Thoracic aorta (tissue), 2 donors: ENCODE data around the gene AHDC1. TPM values are rescaled to one million over a fixed set of nuclear protein-coding genes. Genes with fewer than 3 reads are reported as not detected.
"Not testable (repeated sequence)": the region's sequence is repeated elsewhere in the genome, so short reads cannot be mapped to it uniquely, and the experiment has no call there.

Experiments used
- ATAC-seq: fragments of 150-250 bp; one replicate; pipeline ENCODE4 v1.8.0; 2017; ENCODE audit warnings: low read depth; ENCODE audit not compliant: insufficient number of reproducible peaks, low FRiP score
- DNase-seq: peaks from one replicate; pipeline ENCODE4 v3.0.0-alpha.2; 2020; ENCODE audit warnings: low spot score
- H3K27ac ChIP-seq, 2 donors: fragments of 200-600 bp; sonication (generic); 1 replicate in 1 of 2; 2 replicates in 1 of 2; pipeline ENCODE4 v1.5.1; 2016; ENCODE audit warnings: mild to moderate bottlenecking in 2 of 2, moderate library complexity in 2 of 2
- H3K27me3 ChIP-seq: fragments of 200-600 bp; sonication (generic); replicated peaks from 2 replicates; pipeline ENCODE4 v1.6.0; 2016; ENCODE audit warnings: mild to moderate bottlenecking; ENCODE audit not compliant: insufficient read depth
- H3K36me3 ChIP-seq: fragments of 200-600 bp; sonication (generic); one replicate; pipeline ENCODE4 v1.5.1; 2016
- H3K4me1 ChIP-seq, 2 donors: fragments of 200-600 bp; sonication (generic); 1 replicate in 1 of 2; 2 replicates in 1 of 2; pipeline versions ENCODE4 v1.5.1 to v1.6.0; 2016; ENCODE audit warnings: low read depth in 2 of 2, mild to moderate bottlenecking in 1 of 2; ENCODE audit not compliant: control insufficient read depth in 1 of 2
- H3K4me3 ChIP-seq: fragments of 200-600 bp; sonication (generic); 2 replicates; pipeline ENCODE4 v1.5.1; 2016; ENCODE audit warnings: mild to moderate bottlenecking
- H3K9me3 ChIP-seq: fragments of 200-600 bp; sonication (generic); 2 replicates; pipeline ENCODE4 v1.5.1; 2016
- total RNA-seq, 2 donors: library from RNA; depleted of rRNA; stranded (reverse); fragments of >200 nt; gene quantifications; one replicate each; pipeline versions ENCODE4 v1.1.0 to v1.2.3, GENCODE V29; 2016
- TF ChIP-seq, protein P1 (sequence below): fragments of 200-600 bp; sonication (generic); IDR thresholded peaks from one replicate; pipeline ENCODE4 v1.5.1; 2019; ENCODE audit warnings: antibody characterized with exemption

Gene AHDC1
- total RNA-seq, 2 donors from 2014 or later: 38.3 to 55.4 TPM

DNA sequence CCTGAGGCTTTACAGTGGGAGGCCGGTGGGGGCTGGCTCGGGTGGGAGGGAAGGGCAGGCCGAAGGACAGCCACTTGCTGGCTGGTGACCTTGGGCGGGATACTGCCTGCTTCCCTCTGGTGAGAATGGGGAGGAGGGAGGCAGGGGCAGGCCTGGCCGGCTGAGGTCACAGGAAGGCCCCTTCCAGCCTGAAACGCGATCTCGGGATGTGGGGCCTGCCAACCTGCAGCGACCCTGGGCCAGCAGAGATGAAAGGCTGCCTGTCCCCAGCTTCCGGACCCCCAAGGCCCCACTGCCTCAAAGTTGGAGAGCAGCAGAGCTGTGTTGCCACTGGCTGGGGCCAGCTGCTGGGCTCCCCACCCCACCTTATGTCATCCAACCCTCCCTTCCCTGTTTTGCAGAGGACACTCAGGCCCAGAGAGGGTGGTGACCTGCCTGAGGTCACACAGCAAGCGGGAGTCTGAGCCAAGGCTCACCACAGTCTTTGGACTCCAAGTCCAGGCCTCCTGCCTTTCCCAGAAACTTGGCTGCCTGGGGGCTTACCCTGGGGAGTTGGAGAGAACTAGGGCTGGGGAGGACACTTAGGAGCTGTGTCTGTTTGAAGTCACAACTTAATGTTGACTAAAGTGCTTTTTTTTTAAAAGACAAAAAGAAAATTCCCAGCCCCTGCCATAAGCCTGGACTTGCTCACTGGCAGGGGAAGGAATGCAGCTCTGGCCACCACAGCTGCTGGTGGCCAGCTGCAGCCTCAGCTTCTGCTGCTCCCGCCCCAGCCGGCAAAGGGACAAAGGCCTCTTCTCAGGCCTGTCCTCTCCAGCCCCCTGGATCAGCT lies 99.1 kb downstream of the AHDC1 start:
- no peaks in the 10 kb centered on the region for H3K27me3 ChIP-seq
- ATAC-seq (peak; percentile 50), DNase-seq (no peak)
- no peaks in the 10 kb centered on the region for H3K36me3 ChIP-seq
- TF ChIP-seq, protein P1, sequence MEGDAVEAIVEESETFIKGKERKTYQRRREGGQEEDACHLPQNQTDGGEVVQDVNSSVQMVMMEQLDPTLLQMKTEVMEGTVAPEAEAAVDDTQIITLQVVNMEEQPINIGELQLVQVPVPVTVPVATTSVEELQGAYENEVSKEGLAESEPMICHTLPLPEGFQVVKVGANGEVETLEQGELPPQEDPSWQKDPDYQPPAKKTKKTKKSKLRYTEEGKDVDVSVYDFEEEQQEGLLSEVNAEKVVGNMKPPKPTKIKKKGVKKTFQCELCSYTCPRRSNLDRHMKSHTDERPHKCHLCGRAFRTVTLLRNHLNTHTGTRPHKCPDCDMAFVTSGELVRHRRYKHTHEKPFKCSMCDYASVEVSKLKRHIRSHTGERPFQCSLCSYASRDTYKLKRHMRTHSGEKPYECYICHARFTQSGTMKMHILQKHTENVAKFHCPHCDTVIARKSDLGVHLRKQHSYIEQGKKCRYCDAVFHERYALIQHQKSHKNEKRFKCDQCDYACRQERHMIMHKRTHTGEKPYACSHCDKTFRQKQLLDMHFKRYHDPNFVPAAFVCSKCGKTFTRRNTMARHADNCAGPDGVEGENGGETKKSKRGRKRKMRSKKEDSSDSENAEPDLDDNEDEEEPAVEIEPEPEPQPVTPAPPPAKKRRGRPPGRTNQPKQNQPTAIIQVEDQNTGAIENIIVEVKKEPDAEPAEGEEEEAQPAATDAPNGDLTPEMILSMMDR: no peak
- H3K9me3 ChIP-seq: no peaks in the 10 kb centered on the region
- H3K4me1 ChIP-seq: peaks cover 11 to 28% of the 10 kb centered on the region in 2 donors
- H3K4me3 ChIP-seq: peak overlapping the region; percentile 1
- peak overlapping the region; percentile 93 to 94 for H3K27ac ChIP-seq

- H3K9me3 ChIP-seq: no peaks in the 10 kb centered on the region
- TF ChIP-seq, protein P1: no peak
- no peak for DNase-seq
- H3K27me3 ChIP-seq: no peaks in the 10 kb centered on the region
- ATAC-seq: no peak
- no peaks in the 10 kb centered on the region for H3K36me3 ChIP-seq
- H3K4me1 ChIP-seq: peaks cover 11 to 28% of the 10 kb centered on the region in 2 donors
- H3K4me3 ChIP-seq: peak overlapping the region; percentile 38
- peak overlapping the region; percentile 93 to 94 for H3K27ac ChIP-seq
Measured at GRCh38 chr1:27503844-27504587, 99.9 kb downstream of the AHDC1 start.

DNA sequence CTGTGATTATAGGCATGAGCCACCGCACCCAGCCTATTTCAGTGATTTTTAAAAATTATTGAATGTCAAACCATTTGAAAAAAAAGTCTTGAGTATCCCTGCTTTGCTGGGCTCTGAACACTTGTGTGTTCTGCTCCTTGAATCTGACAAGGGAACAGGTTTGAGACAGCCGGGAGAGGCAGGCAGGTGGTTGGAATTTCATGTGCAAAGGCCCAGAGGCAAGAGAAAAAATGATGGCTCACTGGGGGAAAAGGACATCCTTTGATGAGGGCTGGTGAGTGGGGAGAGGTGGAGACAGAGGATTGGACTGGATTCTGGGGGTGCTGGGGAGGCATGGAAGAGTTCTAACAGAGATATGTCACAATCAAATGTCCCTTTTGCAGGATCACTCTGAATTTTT lies 100.9 kb downstream of the AHDC1 start:
- Histone ChIP-seq H3K4me1 (peaks cover 11 to 28% of the 10 kb centered on the region in 2 donors), H3K4me3 (no peak overlapping the region), H3K27ac (no peak overlapping the region), H3K9me3 (no peaks in the 10 kb centered on the region), H3K27me3 (no peaks in the 10 kb centered on the region), H3K36me3 (no peaks in the 10 kb centered on the region)
- ATAC-seq (no peak), DNase-seq (no peak)
- TF ChIP-seq, protein P1: no peak

- not testable (repeated sequence) for ATAC-seq, DNase-seq
Measured at GRCh38 chr1:27501159-27501558, 102.8 kb downstream of the AHDC1 start.

DNA sequence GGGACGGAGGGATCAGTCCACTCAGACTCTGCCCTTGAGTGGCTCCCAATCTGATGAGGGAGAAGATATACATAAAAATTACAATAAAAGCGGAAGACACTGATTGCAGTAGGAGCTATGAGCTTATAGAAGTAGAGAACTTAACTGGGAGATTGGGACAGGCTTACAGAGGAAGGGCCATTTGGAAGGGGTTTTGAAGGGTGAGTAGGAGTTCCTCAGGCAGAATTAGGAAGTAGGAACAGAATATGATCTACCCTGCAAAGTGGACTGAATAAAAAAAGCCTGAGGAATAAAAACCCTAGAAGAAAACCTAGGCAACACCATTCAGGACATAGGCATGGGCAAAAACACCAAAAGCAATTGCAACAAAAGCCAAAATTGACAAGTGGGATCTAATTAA lies 104.8 kb downstream of the AHDC1 start:
- no peaks in the 10 kb centered on the region for H3K36me3 ChIP-seq
- TF ChIP-seq, protein P1: no peak
- H3K4me1 ChIP-seq: peaks cover 13 to 19% of the 10 kb centered on the region in 2 donors
- H3K27me3 ChIP-seq: no peaks in the 10 kb centered on the region
- H3K9me3 ChIP-seq: no peaks in the 10 kb centered on the region
- DNase-seq: no peak
- no peak for ATAC-seq
- no peak overlapping the region for H3K27ac ChIP-seq
- H3K4me3 ChIP-seq: no peak overlapping the region

More at GRCh38 chr1:27501159-27501558, 102.8 kb downstream of the AHDC1 start:
- not testable (repeated sequence) for H3K27ac ChIP-seq, H3K36me3 ChIP-seq, H3K9me3 ChIP-seq, H3K4me3 ChIP-seq, H3K27me3 ChIP-seq
- H3K4me1 ChIP-seq: peaks cover 19 to 36% of the 10 kb centered on the region in 2 donors
